Transverse colon (tissue), 4 donors: ENCODE measurements around the gene PRKCQ. TPM values are rescaled to one million over a fixed set of nuclear protein-coding genes. Genes with fewer than 3 reads are reported as not detected.

Experiments
- DNase-seq: peaks from one replicate; pipeline ENCODE4 v3.0.0-alpha.2; 2019
- H3K27ac ChIP-seq, 4 donors: fragments of 200-600 bp; sonication (generic); 2 replicates each; pipeline ENCODE4 v1.5.1; 2016 to 2018; ENCODE audit warnings: inconsistent platforms in 4 of 4
- H3K27me3 ChIP-seq: fragments of 200-600 bp; sonication (generic); 2 replicates; pipeline ENCODE4 v1.5.1; 2017; ENCODE audit warnings: inconsistent platforms
- H3K36me3 ChIP-seq, 4 donors: fragments of 200-600 bp; sonication (generic); 2 replicates each; pipeline ENCODE4 v1.5.1; 2017 to 2019; ENCODE audit warnings: inconsistent platforms in 4 of 4
- H3K4me1 ChIP-seq, 4 donors: fragments of 200-600 bp; sonication (generic); 2 replicates each; pipeline ENCODE4 v1.5.1; 2017 to 2020; ENCODE audit warnings: inconsistent platforms in 4 of 4
- H3K4me3 ChIP-seq, 4 donors: fragments of 200-600 bp; sonication (generic); 1 replicate in 1 of 4; 2 replicates in 3 of 4; pipeline versions ENCODE4 v1.5.1 to v1.6.1; 2017 to 2019; ENCODE audit warnings: inconsistent platforms in 4 of 4
- H3K9me3 ChIP-seq, 2 donors: fragments of 200-600 bp; sonication (generic); 2 replicates each; pipeline ENCODE4 v1.5.1; 2017 to 2019; ENCODE audit warnings: inconsistent platforms in 2 of 2
- EP300 ChIP-seq: sonication (generic); formaldehyde crosslinking; IDR thresholded peaks from one replicate; pipeline ENCODE4 v1.6.1; 2017; ENCODE audit warnings: antibody characterized with exemption, low read depth
- POLR2A ChIP-seq: fragments of 450-650 bp; IDR thresholded peaks from one replicate; pipeline ENCODE4 v1.6.1; 2016; ENCODE audit warnings: antibody characterized with exemption, mild to moderate bottlenecking, moderate library complexity
- POLR2AphosphoS5 ChIP-seq, 3 donors: sonication (generic); formaldehyde crosslinking; IDR thresholded peaks; one replicate each; pipeline ENCODE4 v1.6.1; 2016; ENCODE audit warnings: antibody characterized with exemption in 3 of 3
- WGBS, 2 donors: methylation state at CpG; one replicate each; pipeline ENCODE4 v1.1.5; 2018; ENCODE audit warnings: low coverage in 1 of 2; 5-methylcytosine and 5-hydroxymethylcytosine counted together
- in situ Hi-C, 4 donors: fragments of 200-750 bp; cut with MboI; loops; one replicate each; pipeline versions ENCODE4 v1.15.0 to v1.15.1; 2017; ENCODE audit warnings: low sequenced_read_pairs in 3 of 4, low pct_ligation_motif_present in 1 of 4, low pct_unique_long_range_greater_than_20kb in 1 of 4
- intact Hi-C: fragments of 100-400 bp; cut with DNase I; formaldehyde crosslinking; loops from one replicate; pipeline ENCODE4 v1.15.1; 2023; ENCODE audit warnings: low total_unique reads
- total RNA-seq, 4 donors: library from RNA; depleted of rRNA; stranded (reverse); fragments of >200 nt; gene quantifications; one replicate each; pipeline ENCODE4 v1.1.0, GENCODE V29; 2016
- TF ChIP-seq, protein P1 (sequence below), 5 experiments: fragments of 200-600 bp in 3 of 5; fragments of 450-650 bp in 2 of 5; sonication (generic) in 3 of 5; IDR thresholded peaks; 1 replicate in 2 of 5; 2 replicates in 3 of 5; pipeline ENCODE4 v1.5.1; 2016 to 2017; ENCODE audit warnings: antibody characterized with exemption in 5 of 5, inconsistent platforms in 3 of 5, mild to moderate bottlenecking in 2 of 5, moderate library complexity in 1 of 5

Gene PRKCQ
- total RNA-seq, 4 donors from 2014 or later, result 0.60 to 2.7 (median 1.2) TPM

DNA sequence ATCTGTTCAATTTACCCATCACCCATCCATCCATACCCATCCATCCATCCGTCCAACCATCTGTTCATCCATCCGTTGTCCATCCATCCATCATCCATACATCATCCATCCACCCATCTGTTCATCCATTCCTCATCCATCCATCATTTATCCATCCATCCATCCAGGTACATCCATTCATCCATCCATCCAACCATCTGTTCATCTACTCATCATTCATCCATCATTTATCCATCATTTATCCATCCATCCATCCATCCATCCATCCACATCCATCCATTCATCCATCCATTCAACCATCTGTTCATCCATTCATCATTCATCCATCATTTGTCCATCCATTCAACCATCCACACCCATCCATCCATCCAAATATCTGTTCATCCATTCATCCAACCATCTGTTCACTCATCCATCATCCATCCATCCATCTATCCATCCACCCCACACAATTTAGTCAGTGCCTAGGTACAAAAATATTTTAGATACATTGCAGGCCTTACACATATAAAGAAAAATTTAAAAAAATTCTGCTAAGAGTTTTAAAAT lies 119.1 kb downstream of the PRKCQ start:
- in situ Hi-C loops, result no loop called here
- intact Hi-C loops, result no loop called here
- Histone ChIP-seq H3K4me3 (no peak overlapping the region), H3K27ac (no peak overlapping the region), H3K4me1 (no peaks in the 10 kb centered on the region), H3K36me3 (peaks cover 0 to 6% (median 0%) of the 10 kb centered on the region in 4 donors), H3K9me3 (no peaks in the 10 kb centered on the region), H3K27me3 (no peaks in the 10 kb centered on the region)
- WGBS, 2 donors, result 97 to 100% methylated on average over 2 of the region's 2 CpGs
- no peak for TF ChIP-seq POLR2AphosphoS5 (IDR thresholded peaks at IDR 0.05)
- TF ChIP-seq POLR2A, result no peak
- TF ChIP-seq, protein P1, sequence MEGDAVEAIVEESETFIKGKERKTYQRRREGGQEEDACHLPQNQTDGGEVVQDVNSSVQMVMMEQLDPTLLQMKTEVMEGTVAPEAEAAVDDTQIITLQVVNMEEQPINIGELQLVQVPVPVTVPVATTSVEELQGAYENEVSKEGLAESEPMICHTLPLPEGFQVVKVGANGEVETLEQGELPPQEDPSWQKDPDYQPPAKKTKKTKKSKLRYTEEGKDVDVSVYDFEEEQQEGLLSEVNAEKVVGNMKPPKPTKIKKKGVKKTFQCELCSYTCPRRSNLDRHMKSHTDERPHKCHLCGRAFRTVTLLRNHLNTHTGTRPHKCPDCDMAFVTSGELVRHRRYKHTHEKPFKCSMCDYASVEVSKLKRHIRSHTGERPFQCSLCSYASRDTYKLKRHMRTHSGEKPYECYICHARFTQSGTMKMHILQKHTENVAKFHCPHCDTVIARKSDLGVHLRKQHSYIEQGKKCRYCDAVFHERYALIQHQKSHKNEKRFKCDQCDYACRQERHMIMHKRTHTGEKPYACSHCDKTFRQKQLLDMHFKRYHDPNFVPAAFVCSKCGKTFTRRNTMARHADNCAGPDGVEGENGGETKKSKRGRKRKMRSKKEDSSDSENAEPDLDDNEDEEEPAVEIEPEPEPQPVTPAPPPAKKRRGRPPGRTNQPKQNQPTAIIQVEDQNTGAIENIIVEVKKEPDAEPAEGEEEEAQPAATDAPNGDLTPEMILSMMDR (IDR thresholded peaks at IDR 0.05), result no peak
- TF ChIP-seq EP300, result no peak
- DNase-seq, result no peak

DNA sequence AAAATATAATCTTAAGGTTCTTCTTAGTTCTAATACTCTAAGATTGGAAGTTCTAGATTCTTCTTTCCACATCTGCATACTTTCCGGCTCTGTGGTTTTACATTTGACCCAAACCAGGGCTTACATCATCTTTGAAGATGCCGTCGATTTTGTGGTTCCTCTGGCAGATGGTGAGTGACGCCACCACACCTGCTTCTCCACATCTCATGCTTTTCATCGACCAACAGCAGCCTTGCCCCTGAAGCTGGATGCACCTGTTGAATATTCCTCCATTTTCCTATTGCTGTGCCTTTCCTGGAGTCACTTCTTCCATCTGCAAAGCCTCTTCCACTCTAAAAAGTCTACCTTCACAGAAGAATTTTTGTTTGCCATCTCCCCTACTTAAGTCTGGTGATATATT lies 121.3 kb downstream of the PRKCQ start:
- Histone ChIP-seq H3K4me3 (no peak overlapping the region), H3K27me3 (no peaks in the 10 kb centered on the region), H3K4me1 (no peaks in the 10 kb centered on the region), H3K27ac (no peak overlapping the region), H3K9me3 (no peaks in the 10 kb centered on the region), H3K36me3 (peaks cover 0 to 6% (median 0%) of the 10 kb centered on the region in 4 donors)
- TF ChIP-seq EP300, result no peak
- TF ChIP-seq, protein P1 (IDR thresholded peaks at IDR 0.05), result no peak
- no peak for TF ChIP-seq POLR2AphosphoS5 (IDR thresholded peaks at IDR 0.05)
- TF ChIP-seq POLR2A, result no peak
- in situ Hi-C loops (no loop called here), intact Hi-C loops (no loop called here)
- 58 to 90% methylated on average over 5 of the region's 5 CpGs for WGBS, 2 donors
- DNase-seq, result no peak

- Histone ChIP-seq H3K27me3 (no peaks in the 10 kb centered on the region), H3K36me3 (peaks cover 0 to 6% (median 0%) of the 10 kb centered on the region in 4 donors), H3K4me3 (no peak overlapping the region), H3K9me3 (no peaks in the 10 kb centered on the region), H3K4me1 (no peaks in the 10 kb centered on the region), H3K27ac (no peak overlapping the region)
- intact Hi-C loops, result no loop called here
- in situ Hi-C loops, result no loop called here
- no peak for DNase-seq
- TF ChIP-seq POLR2A (no peak), POLR2AphosphoS5 (IDR thresholded peaks at IDR 0.05) (no peak), EP300 (no peak)
- TF ChIP-seq, protein P1 (IDR thresholded peaks at IDR 0.05), result no peak
- 83 to 89% methylated on average over 5 of the region's 5 CpGs for WGBS, 2 donors
Measured at GRCh38 chr10:6457376-6457775, 122.7 kb downstream of the PRKCQ start.

DNA sequence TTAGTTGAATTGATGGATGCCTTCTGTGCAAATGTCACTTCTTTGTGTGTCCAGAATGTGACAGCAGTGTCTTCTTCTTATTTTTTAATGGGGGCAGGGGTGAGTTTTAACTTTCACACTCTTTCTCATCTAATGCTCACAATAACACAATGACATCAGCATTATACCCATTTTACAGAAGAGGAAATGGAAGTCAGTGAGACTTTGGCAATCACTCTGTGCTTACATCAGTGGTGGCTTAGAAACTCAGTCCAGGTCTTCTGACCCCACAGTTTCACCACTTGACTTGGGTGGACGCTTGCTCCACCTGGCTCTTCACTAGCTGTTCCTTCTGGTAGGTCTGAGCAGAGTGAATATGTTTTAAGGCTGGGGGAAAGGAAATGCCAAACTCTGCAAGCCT lies 124.0 kb downstream of the PRKCQ start:
- in situ Hi-C loops, result no loop called here
- no peaks in the 10 kb centered on the region for H3K4me1 ChIP-seq
- intact Hi-C loops, result no loop called here
- no peaks in the 10 kb centered on the region for H3K9me3 ChIP-seq
- H3K27ac ChIP-seq, result no peak overlapping the region
- H3K36me3 ChIP-seq, result peaks cover 0 to 6% (median 0%) of the 10 kb centered on the region in 4 donors
- no peak for DNase-seq
- no peaks in the 10 kb centered on the region for H3K27me3 ChIP-seq
- H3K4me3 ChIP-seq, result no peak overlapping the region
- 100% methylated on average over 1 of the region's 1 CpG; no CpG with 5 or more reads in 1 of the 2 donors for WGBS, 2 donors
- TF ChIP-seq POLR2AphosphoS5 (IDR thresholded peaks at IDR 0.05) (no peak), EP300 (no peak), POLR2A (no peak)
- TF ChIP-seq, protein P1 (IDR thresholded peaks at IDR 0.05), result no peak
